Retinal pigment epithelial cell (primary cell): ENCODE data around the gene MYH11.

Source experiments
- DNase-seq: peaks from one replicate; pipeline ENCODE4 v3.0.0-alpha.2; 2010; ENCODE audit warnings: low read depth
- H3K4me3 ChIP-seq: 2 replicates; pipeline ENCODE4 v1.5.1; 2011; ENCODE audit warnings: mild to moderate bottlenecking, low read length, control low read depth, moderate library complexity
- TF ChIP-seq, protein P1 (sequence below): conservative IDR thresholded peaks from 2 replicates; pipeline ENCODE4 v1.5.1; 2011; ENCODE audit warnings: low read depth, low read length, control low read depth, inconsistent platforms

Gene MYH11

DNA sequence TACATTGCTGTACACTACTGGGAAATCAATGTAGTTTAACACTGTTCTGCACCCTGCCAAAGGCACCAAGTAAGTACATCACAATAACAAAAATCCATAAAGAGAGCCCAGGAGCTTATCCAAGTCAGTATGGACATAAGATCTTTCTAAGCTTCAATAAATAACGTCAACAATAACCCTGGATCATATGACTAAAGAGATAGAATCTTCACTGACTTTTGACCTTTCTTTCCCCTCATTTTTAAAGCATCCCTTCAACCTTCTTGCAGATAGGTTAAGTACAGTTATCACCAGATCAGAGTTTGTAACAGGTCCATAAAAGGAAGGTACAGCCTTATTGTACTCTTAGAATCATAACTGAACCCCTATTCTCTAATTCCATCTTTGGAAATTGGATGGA is 29.2 kb upstream of the MYH11 start:
- no peak for DNase-seq
- TF ChIP-seq, protein P1, sequence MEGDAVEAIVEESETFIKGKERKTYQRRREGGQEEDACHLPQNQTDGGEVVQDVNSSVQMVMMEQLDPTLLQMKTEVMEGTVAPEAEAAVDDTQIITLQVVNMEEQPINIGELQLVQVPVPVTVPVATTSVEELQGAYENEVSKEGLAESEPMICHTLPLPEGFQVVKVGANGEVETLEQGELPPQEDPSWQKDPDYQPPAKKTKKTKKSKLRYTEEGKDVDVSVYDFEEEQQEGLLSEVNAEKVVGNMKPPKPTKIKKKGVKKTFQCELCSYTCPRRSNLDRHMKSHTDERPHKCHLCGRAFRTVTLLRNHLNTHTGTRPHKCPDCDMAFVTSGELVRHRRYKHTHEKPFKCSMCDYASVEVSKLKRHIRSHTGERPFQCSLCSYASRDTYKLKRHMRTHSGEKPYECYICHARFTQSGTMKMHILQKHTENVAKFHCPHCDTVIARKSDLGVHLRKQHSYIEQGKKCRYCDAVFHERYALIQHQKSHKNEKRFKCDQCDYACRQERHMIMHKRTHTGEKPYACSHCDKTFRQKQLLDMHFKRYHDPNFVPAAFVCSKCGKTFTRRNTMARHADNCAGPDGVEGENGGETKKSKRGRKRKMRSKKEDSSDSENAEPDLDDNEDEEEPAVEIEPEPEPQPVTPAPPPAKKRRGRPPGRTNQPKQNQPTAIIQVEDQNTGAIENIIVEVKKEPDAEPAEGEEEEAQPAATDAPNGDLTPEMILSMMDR, result no peak
- no peak overlapping the region for H3K4me3 ChIP-seq

DNA sequence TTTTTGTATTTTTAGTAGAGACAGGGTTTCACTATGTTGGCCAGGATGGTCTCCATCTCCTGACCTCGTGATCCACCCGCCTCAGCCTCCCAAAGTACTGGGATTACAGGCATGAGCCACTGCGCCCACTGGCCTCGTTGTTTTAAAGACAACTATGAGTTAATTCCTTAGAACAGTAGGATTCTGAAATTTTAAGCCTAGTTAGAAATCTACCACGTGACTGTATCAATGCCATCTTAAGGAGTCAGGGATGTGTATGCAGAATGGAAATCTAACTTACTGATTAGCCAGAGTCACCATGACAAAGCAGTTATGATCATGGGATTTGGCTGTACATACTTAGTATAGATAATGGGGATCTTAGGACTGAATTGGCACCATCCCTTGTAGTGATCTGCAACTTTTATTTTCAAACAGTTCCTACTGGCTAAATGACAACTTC is 28.8 kb upstream of the MYH11 start:
- DNase-seq, result peak; percentile 35
- H3K4me3 ChIP-seq, result no peak overlapping the region
- TF ChIP-seq, protein P1, result no peak

DNA sequence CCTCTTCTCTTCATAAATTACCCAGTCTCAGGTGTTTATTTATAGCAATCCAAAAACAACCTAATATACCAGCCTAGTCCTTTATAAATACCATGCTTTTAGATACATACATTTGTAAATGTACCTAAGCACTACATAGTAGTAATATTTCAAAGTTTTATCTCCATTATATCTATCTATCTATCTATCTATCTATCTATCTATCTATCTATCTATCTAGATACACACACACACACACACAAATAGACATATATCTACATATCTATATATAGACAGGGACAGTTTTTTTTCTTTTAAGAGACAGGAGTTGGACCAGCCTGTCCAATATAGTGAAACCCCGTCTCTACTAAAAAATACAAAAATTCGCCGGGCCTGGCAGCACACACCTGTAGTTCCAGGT is 25.7 kb upstream of the MYH11 start:
- no peak for DNase-seq
- H3K4me3 ChIP-seq, result no peak overlapping the region
- TF ChIP-seq, protein P1, result no peak

DNA sequence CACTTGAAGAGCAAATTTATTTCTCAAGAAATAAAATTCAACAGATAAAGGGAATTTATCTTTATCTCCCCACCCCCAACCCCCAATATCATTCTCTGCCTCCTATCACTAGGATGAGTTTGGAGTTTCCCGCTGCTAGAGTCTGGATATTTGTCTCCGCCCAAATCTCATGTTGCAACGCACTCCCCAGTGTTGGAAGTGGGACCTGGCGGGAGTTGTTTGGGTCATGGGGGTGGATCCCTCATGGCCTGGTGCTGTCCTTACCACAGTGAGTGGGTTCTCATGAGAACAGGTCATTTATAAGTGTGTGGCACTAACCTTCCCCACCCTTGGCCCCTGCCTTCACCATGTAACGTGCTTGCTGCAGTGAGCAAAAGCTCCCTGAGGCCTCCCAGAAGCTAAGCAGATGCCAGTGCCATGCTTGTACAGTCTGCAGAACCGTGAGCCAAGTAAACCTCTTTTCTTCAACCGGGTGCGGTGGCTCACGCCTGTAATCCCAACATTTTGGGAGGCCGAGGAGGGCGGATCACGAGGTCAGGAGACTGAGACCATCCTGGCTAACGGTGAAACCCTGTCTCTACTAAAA is 25.1 kb upstream of the MYH11 start:
- H3K4me3 ChIP-seq, result no peak overlapping the region
- DNase-seq, result no peak
- TF ChIP-seq, protein P1, result no peak

DNA sequence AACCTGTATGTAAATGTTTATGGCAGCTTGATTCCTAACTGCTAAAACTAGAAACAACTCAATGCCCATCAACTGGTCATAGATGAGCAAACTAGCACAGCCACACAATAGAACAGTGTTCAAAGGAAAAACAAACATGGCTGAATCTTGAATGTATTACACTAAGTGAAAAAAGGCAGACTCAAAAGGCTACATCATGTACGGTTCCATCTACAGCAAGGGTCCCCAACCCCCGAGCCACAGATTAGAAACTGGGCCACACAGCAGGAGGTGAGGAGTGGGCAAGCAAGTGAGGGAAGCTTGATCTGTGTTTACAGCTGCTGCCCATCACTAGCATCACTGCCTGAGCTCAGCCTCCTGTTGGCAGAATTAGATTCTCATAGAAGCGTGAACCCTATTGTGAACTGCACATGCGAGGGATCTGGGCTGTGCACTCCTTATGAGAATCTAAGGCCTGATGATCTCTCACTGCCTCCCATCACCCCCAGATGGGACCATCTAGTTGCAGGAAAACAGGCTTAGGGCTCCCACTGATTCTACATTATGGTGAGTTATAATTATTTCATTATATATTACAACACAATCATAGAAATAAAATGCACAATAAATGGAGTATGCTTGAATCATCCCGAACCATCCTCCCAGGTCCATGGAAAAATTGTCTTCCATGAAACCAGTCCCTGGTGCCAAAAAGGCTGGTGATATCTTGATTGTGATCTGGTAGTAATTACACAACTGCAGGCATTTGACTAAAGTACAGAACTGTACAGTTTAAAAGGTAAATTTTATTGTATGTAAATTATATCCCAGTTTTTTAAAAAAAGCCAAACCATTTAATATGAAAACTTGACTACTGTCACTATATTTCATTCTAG is 23.8 kb upstream of the MYH11 start:
- no peak for DNase-seq
- TF ChIP-seq, protein P1, result no peak

DNA sequence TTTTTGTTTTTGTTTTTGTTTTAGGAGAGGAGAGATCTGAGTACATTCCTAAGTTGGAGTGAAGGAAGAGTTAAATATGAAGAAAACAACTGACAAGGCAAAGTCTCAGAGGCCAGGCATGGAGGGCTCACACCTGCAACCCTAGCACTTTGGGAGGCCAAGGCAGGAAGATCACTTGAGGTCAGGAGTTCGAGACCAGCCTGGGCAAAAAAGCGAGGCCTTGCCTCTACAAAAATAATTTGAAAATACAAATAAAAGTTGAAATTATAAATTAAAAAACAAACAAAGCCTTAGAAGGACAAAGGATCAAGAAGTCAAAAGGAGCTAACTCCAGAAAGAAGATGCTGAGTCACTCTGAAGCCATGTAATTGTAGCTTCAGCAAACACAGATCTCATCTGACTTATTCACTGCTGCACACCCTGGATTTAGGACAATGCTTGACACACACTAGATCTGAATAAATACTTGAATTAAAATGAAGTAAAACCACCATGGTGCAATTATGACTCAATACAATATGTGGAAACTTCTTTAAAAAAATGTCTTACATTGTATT is 22.5 kb upstream of the MYH11 start:
- H3K4me3 ChIP-seq, result no peak overlapping the region
- DNase-seq, result peak; percentile 25
- TF ChIP-seq, protein P1, result no peak

More for the DNA sequence above, 23.8 kb upstream of the MYH11 start:
- no peak overlapping the region for H3K4me3 ChIP-seq
